ENCODE measurements around the gene HNRNPUL1. TPM values are rescaled to one million over a fixed set of nuclear protein-coding genes. Genes with fewer than 3 reads are reported as not detected.

Gene HNRNPUL1
- total and polyA plus RNA-seq, 4 experiments from 2014 or later = 37.8 to 300 (median 205) TPM

DNA sequence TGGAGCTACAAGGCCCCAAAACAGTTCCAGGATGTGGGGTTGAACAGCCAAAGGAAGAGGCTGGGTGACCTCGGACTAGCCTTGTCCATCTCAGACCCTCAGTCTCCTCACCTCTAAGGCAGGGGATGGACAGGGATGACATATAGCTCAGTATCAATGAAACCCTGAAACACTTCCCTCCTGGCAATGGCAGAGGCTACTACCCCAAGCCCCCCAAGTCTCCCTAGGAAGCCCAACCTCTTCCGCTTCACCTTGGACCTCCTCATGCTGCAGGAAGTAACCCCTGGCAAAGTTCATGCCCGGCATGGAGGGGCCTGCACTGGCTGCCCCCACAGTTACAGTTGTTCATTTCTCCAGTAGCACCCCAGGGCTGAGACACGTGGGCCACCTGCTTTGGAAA lies 56.4 kb downstream of the HNRNPUL1 start:
- intact Hi-C loops (cut with micrococcal nuclease) = no loop called here
- Mint-ChIP-seq H3K9me3 (peaks cover 0 to 5% (median 0%) of the 10 kb centered on the region in 8 donors), H3K36me3 (peaks cover 32 to 79% of the 10 kb centered on the region in 2 donors), H3K4me3 (no peak overlapping the region), H3K27me3 (no peaks in the 10 kb centered on the region), H3K4me1 (peaks cover 14 to 78% (median 24%) of the 10 kb centered on the region in 4 donors), H3K27ac (peak overlapping the region in 5 of 7 donors; percentile 10 to 69 (median 43))
- POLR2A ChIA-PET (ENCODE audit: partially characterized antibody) = interaction anchor here (1.3 to 2.1 kb wide), 3 partner anchors 32 to 57 kb away, joined by 3 to 10 read pairs (median 5); partner anchors contain the start of gene HNRNPUL1
- no peak overlapping the region for H3K4me3 ChIP-seq (ENCODE audit: low read length in 2 of 2)
- no peaks in the 10 kb centered on the region for H3K27me3 ChIP-seq (ENCODE audit: insufficient read depth, low read length)
- no peak overlapping the region for H3K27ac ChIP-seq (ENCODE audit: low read depth, low read length)
- H3K9me3 ChIP-seq (ENCODE audit: control insufficient read depth in 1 of 2, low read length in 2 of 2) = no peaks in the 10 kb centered on the region
- H3K36me3 ChIP-seq (ENCODE audit: insufficient read depth, low read length) = peaks cover 71% of the 10 kb centered on the region
- H3K4me1 ChIP-seq (ENCODE audit: insufficient read depth, low read length) = peaks cover 4% of the 10 kb centered on the region
- CTCF ChIA-PET (ENCODE audit: partially characterized antibody) = no interaction called here
- DNase-seq = peak in 1 of 5 donors; percentile 22

DNA sequence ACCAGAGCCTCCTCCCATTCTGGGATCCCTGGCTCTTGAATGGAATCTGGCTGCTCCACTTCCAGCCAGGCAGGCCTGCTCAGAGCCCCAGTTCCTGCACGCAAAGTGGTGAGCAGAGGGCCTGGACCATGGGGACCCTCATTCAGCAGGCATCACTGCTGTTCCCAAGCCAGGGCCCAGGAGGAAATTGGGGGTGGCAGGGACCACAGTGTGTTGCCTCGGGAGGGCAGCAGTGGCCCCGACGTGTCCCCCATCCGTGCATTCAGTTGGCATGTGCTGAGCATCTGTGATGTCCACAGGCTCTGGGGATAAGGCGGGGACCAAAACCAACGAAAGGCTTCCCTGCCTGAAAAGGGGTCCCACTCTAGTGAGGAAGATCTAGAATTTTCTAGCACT lies 57.0 kb downstream of the HNRNPUL1 start:
- no peaks in the 10 kb centered on the region for H3K9me3 ChIP-seq (ENCODE audit: control insufficient read depth in 1 of 2, low read length in 2 of 2)
- ChIA-PET CTCF (ENCODE audit: partially characterized antibody) (interaction anchor here (1.0 to 1.8 kb wide), 3 partner anchors 14 to 30 kb away, joined by 3 to 5 read pairs (median 4); no protein-coding TSS in a partner anchor), POLR2A (ENCODE audit: partially characterized antibody) (interaction anchor here (1.0 to 2.1 kb wide), 4 partner anchors 31 to 43 kb away, joined by 3 to 14 read pairs (median 6); partner anchors contain the start of gene B9D2)
- no peaks in the 10 kb centered on the region for H3K27me3 ChIP-seq (ENCODE audit: insufficient read depth, low read length)
- no peaks in the 10 kb centered on the region for H3K27me3 Mint-ChIP-seq
- H3K4me3 Mint-ChIP-seq = no peak overlapping the region
- H3K27ac Mint-ChIP-seq = peak overlapping the region in 3 of 7 donors; percentile 10 to 87 (median 62)
- peaks cover 0 to 5% (median 0%) of the 10 kb centered on the region in 8 donors for H3K9me3 Mint-ChIP-seq
- H3K36me3 Mint-ChIP-seq = peaks cover 28 to 76% of the 10 kb centered on the region in 2 donors
- H3K4me1 Mint-ChIP-seq = peaks cover 13 to 76% (median 24%) of the 10 kb centered on the region in 4 donors
- peak in 1 of 5 donors; percentile 37 for DNase-seq
- intact Hi-C loops (cut with micrococcal nuclease) = no loop called here
- peaks cover 10% of the 10 kb centered on the region for H3K4me1 ChIP-seq (ENCODE audit: insufficient read depth, low read length)
- H3K36me3 ChIP-seq (ENCODE audit: insufficient read depth, low read length) = peaks cover 68% of the 10 kb centered on the region
- no peak overlapping the region for H3K27ac ChIP-seq (ENCODE audit: low read depth, low read length)
- no peak overlapping the region for H3K4me3 ChIP-seq (ENCODE audit: low read length in 2 of 2)

DNA sequence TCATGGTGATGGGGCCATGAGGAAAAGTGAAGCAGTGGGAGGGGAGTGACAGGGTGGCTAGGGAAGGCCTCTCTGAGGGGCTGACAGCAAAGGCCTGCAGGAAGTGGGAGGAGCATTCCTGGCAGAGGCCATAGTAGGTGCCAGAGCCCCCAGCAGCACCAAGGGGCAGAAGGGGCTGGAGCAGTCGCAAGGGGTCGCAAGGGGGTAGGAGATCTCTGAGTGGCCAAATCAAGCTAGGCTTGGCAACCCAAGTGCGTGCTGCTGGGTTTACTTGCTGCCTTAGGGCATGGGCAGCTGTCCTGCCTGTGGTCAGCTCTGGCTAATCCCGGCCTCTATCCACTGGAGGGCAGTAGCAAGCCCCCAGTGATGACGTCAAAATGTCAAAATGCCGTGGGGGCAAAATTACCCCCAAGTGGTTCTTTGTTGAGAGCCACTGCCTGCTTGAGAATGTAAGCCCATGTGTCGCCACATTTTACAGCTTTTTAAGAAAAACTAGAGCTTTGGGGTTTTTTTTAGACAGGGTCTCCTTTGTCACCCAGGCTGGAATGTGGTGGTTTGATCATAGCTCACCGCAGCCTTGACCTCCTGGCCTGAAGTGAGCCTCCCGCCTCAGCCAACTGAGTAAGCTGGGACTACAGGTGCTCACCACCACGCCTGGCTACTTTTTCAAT lies 57.6 kb downstream of the HNRNPUL1 start:
- Mint-ChIP-seq H3K36me3 (peaks cover 25 to 74% of the 10 kb centered on the region in 2 donors), H3K27me3 (no peaks in the 10 kb centered on the region), H3K27ac (peak overlapping the region in 4 of 7 donors; percentile 10 to 87 (median 37)), H3K9me3 (peaks cover 0 to 5% (median 0%) of the 10 kb centered on the region in 8 donors), H3K4me1 (peaks cover 17 to 76% (median 29%) of the 10 kb centered on the region in 4 donors), H3K4me3 (peak overlapping the region in 1 of 8 donors; percentile 29)
- no peak overlapping the region for H3K27ac ChIP-seq (ENCODE audit: low read depth, low read length)
- CTCF ChIA-PET (ENCODE audit: partially characterized antibody) = interaction anchor here (1.0 to 1.8 kb wide), 4 partner anchors 15 to 76 kb away, joined by 3 to 5 read pairs (median 4); no protein-coding TSS in a partner anchor
- no peaks in the 10 kb centered on the region for H3K27me3 ChIP-seq (ENCODE audit: insufficient read depth, low read length)
- no peak overlapping the region for H3K4me3 ChIP-seq (ENCODE audit: low read length in 2 of 2)
- peaks cover 15% of the 10 kb centered on the region for H3K4me1 ChIP-seq (ENCODE audit: insufficient read depth, low read length)
- POLR2A ChIA-PET (ENCODE audit: partially characterized antibody) = interaction anchor here (1.0 to 1.4 kb wide), 5 partner anchors 19 to 59 kb away, joined by 3 to 14 read pairs (median 3); partner anchors contain the start of gene B9D2
- intact Hi-C loops (cut with micrococcal nuclease) = no loop called here
- peaks cover 64% of the 10 kb centered on the region for H3K36me3 ChIP-seq (ENCODE audit: insufficient read depth, low read length)
- no peaks in the 10 kb centered on the region for H3K9me3 ChIP-seq (ENCODE audit: control insufficient read depth in 1 of 2, low read length in 2 of 2)
- DNase-seq = peak in 1 of 5 donors; percentile 35

DNA sequence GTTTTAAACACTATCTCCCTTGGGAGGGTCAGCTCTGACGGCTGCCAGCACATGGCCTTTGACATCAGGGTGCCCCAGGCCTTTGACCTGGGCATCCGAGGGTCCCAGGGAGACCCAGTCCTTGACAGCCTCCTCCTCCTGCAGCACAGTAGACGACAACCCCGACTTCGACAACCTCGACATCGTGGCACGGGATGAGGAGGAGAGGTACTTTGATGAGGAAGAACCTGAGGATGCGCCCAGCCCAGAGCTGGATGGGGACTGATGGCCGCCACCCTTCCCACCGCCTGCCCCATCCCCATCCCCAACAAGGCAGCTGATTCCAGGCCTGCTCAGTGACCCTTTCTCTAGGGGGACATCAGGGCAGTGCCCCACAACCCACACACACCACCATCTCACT lies 58.3 kb downstream of the HNRNPUL1 start:
- Mint-ChIP-seq H3K36me3 (peaks cover 18 to 71% of the 10 kb centered on the region in 2 donors), H3K4me3 (peak overlapping the region in 1 of 8 donors; percentile 25), H3K4me1 (peaks cover 16 to 76% (median 29%) of the 10 kb centered on the region in 4 donors), H3K27ac (peak overlapping the region in 6 of 7 donors; percentile 73 to 89 (median 85)), H3K9me3 (peaks cover 0 to 5% (median 0%) of the 10 kb centered on the region in 8 donors), H3K27me3 (no peaks in the 10 kb centered on the region)
- Histone ChIP-seq H3K27ac (ENCODE audit: low read depth, low read length) (no peak overlapping the region), H3K4me1 (ENCODE audit: insufficient read depth, low read length) (peaks cover 22% of the 10 kb centered on the region), H3K4me3 (ENCODE audit: low read length in 2 of 2) (no peak overlapping the region), H3K36me3 (ENCODE audit: insufficient read depth, low read length) (peaks cover 57% of the 10 kb centered on the region), H3K9me3 (ENCODE audit: control insufficient read depth in 1 of 2, low read length in 2 of 2) (no peaks in the 10 kb centered on the region), H3K27me3 (ENCODE audit: insufficient read depth, low read length) (no peaks in the 10 kb centered on the region)
- CTCF ChIA-PET (ENCODE audit: partially characterized antibody) = interaction anchor here (1.0 to 1.8 kb wide), 3 partner anchors 26 to 77 kb away, joined by 3 to 5 read pairs (median 3); no protein-coding TSS in a partner anchor
- POLR2A ChIA-PET (ENCODE audit: partially characterized antibody) = interaction anchor here (1.0 to 1.4 kb wide), 5 partner anchors 19 to 60 kb away, joined by 3 to 14 read pairs (median 3); partner anchors contain the start of gene B9D2
- intact Hi-C loops (cut with micrococcal nuclease) = no loop called here
- no peak for DNase-seq

DNA sequence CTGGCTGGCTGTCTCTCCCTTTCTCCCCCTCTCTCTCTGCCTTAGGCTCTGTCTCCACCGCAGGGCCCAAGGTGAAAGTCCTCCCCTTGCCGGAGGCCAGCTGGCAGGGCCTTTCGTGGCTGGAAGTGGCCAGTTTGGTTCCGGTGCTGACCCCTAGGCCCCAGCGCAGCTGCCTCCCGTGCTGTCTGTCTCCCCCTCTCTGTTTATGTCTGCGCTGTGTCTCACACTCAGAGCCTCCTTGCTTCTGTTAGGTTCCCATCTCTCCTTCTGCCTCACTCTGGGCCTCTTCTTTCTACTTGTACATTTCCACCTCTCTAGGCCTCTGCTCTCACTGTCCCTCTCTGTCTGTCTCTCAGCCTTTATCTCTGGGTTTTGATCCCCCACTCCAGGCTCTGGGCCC lies 58.9 kb downstream of the HNRNPUL1 start:
- H3K36me3 Mint-ChIP-seq = peaks cover 14 to 69% of the 10 kb centered on the region in 2 donors
- H3K4me3 Mint-ChIP-seq = no peak overlapping the region

DNA sequence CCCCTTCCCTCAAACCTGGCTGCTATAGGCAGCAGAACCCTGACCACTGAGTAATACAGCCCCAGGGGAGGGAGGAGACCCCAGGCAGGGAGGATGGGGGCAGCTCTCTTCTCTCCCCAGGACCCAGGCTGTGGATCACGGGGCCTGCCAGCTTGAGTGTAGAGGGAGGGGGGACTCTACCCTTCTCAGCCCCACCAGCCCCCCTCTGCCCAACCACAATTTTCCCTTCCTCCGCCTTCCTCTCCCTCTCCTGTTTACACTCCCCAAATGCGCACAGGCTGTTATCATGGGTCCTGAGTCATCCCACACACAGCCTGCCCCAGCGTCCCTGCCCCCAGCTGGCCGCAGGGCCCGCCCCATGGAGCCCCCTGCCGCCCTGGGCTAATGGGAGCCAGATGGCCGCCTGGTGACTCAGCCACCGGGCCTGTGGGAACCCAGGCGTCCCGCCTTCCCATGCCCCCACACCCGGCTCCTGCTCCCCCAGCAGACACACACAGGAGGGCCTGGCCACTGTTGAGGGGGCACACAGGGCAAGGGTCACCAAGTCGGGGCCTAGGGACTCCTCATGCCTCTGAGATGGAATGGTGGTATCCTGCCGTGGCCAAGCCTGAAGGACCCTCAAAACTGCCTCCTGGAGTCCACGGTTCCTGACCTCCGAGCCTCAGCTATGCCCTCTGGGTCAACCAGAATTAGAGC lies 59.4 kb downstream of the HNRNPUL1 start:
- H3K36me3 ChIP-seq (ENCODE audit: insufficient read depth, low read length) = peaks cover 55% of the 10 kb centered on the region
- no peaks in the 10 kb centered on the region for H3K27me3 ChIP-seq (ENCODE audit: insufficient read depth, low read length)
- Mint-ChIP-seq H3K9me3 (peaks cover 0 to 10% (median 0%) of the 10 kb centered on the region in 8 donors), H3K4me1 (peaks cover 25 to 76% (median 38%) of the 10 kb centered on the region in 4 donors), H3K4me3 (no peak overlapping the region), H3K36me3 (peaks cover 11 to 69% of the 10 kb centered on the region in 2 donors), H3K27ac (peak overlapping the region; percentile 48 to 96 (median 86)), H3K27me3 (no peaks in the 10 kb centered on the region)
- intact Hi-C loops (cut with micrococcal nuclease) = no loop called here
- H3K9me3 ChIP-seq (ENCODE audit: control insufficient read depth in 1 of 2, low read length in 2 of 2) = no peaks in the 10 kb centered on the region
- peaks cover 34% of the 10 kb centered on the region for H3K4me1 ChIP-seq (ENCODE audit: insufficient read depth, low read length)
- POLR2A ChIA-PET (ENCODE audit: partially characterized antibody) = interaction anchor here (1.5 to 7.8 kb wide), 3 partner anchors 25 to 61 kb away, joined by 4 to 136 read pairs (median 4); partner anchors contain the start of gene TGFB1
- H3K27ac ChIP-seq (ENCODE audit: low read depth, low read length) = no peak overlapping the region
- CTCF ChIA-PET (ENCODE audit: partially characterized antibody) = interaction anchor here (1.1 kb wide), 1 partner anchor 29 kb away, joined by 4 read pairs; no protein-coding TSS in a partner anchor
- H3K4me3 ChIP-seq (ENCODE audit: low read length in 2 of 2) = no peak overlapping the region
- no peak for DNase-seq

More for the DNA sequence above, 58.9 kb downstream of the HNRNPUL1 start:
- peaks cover 57% of the 10 kb centered on the region for H3K36me3 ChIP-seq (ENCODE audit: insufficient read depth, low read length)
- H3K27ac ChIP-seq (ENCODE audit: low read depth, low read length) = no peak overlapping the region
- Mint-ChIP-seq H3K27me3 (no peaks in the 10 kb centered on the region), H3K27ac (peak overlapping the region; percentile 73 to 89 (median 84)), H3K4me1 (peaks cover 19 to 76% (median 32%) of the 10 kb centered on the region in 4 donors), H3K9me3 (peaks cover 0 to 6% (median 0%) of the 10 kb centered on the region in 8 donors)
- intact Hi-C loops (cut with micrococcal nuclease) = no loop called here
- no peak overlapping the region for H3K4me3 ChIP-seq (ENCODE audit: low read length in 2 of 2)
- H3K4me1 ChIP-seq (ENCODE audit: insufficient read depth, low read length) = peaks cover 28% of the 10 kb centered on the region
- POLR2A ChIA-PET (ENCODE audit: partially characterized antibody) = interaction anchor here (7.8 kb wide), 1 partner anchor 31 kb away, joined by 136 read pairs; the partner anchor contains the start of gene TGFB1
- H3K9me3 ChIP-seq (ENCODE audit: control insufficient read depth in 1 of 2, low read length in 2 of 2) = no peaks in the 10 kb centered on the region
- H3K27me3 ChIP-seq (ENCODE audit: insufficient read depth, low read length) = no peaks in the 10 kb centered on the region
- CTCF ChIA-PET (ENCODE audit: partially characterized antibody) = interaction anchor here (1.8 kb wide), 1 partner anchor 28 kb away, joined by 5 read pairs; no protein-coding TSS in a partner anchor
- no peak for DNase-seq

Data from CD4-positive, alpha-beta memory T cell (primary cell).